ENCODE data around the gene RYR2. TPM values are rescaled to one million over a fixed set of nuclear protein-coding genes. Genes with fewer than 3 reads are reported as not detected.
"Not testable (repeated sequence)": the region's sequence is repeated elsewhere in the genome, so short reads cannot be mapped to it uniquely, and the experiment has no call there.

Gene RYR2
- total RNA-seq, 1 donor from 2014 or later = not detected

DNA sequence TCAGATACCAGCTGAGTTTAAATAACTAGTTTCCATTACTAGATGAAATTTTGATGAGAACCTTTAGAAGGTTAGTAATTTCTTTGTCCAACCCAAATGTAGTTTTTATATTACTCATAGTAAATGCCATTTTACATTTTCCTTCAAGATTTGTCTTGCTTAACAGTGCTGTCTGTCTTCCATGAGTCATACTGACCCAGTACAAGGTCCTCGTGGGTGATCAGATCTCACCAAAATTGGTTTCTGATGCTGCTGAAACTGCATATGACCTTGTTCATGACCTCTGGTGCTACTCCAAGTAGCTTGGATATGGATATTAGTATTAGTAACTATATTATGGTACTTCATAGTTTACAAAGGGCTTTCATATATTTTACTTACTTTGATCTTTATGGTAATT is 207.1 kb downstream of the RYR2 start:
- intact Hi-C loops (cut with micrococcal nuclease) = no loop called here

DNA sequence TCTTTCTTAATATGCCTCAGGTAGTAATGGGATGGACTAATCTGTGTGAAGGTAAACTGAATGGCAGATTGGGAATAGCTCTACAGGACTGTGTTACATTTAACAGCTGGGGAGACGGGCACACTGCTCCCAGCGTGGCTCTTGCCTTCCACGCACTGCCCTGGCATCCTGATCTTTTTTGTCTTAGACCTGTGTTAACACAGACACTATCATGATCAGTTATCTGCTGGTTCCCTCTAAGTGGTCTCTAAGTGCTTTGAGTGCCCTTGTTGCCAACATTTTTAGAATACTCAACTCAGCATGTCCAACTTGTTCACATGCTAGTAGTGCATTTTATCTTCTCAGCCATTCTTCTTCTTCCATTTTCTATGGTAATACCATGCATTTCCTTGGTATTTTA is 208.1 kb downstream of the RYR2 start:
- intact Hi-C loops (cut with micrococcal nuclease) = no loop called here

DNA sequence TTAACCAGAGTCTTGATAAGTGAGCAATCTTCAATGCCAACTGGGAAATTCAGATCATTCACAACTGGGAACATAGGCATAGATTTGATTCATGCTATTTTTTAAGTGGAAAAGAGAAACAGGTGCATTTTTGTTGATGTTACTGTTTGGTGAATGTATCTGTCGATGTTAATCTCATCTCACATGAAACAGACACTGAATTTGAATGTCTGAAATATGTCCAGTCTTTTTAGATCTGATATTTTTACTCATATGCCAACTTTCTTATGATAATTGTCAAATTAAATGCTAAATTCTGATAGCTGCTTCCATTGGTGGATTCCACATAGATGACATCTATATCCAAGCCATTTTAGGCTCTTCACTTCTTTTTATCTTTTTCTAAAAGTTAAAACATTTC is 213.1 kb downstream of the RYR2 start:
- intact Hi-C loops (cut with micrococcal nuclease) = no loop called here

DNA sequence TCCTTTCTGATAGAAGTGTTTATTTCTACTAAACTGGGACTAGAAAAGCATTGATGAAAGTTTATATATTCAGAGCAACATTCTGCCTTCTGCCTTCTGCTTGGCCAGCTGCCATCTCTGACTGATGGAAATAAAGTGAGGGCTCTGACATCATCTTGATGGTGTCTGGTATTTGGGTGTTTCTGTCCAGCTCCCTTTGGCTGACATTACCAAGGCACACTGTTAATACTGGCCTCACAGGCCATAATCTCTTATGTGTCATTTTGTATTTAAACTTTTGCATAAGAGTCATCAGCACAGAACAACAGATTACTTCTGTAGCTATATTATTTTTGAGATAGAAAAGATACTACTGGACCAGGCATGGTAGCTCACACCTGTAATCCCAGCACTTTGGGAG is 216.9 kb downstream of the RYR2 start:
- intact Hi-C loops (cut with micrococcal nuclease) = no loop called here

DNA sequence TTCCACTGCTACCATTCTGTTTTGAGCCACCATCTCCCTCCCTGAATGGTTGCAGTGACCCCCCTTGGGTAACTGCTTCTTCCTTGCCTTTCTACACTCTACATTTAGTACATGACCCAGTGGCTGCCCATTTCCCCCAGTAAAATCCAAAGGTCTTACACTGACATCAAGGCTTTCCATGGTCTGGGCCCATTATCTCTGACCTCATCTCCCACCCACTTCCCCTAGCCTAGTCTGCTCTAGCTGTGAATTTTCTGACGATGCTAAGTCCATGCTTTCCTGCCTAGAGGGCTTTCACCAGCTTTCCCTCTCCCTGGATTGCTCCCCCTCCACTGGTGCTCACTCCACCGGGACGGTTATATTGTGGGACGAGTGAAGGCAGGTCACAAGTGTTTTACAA is 219.2 kb downstream of the RYR2 start:
- intact Hi-C loops (cut with micrococcal nuclease) = no loop called here

- intact Hi-C loops (cut with micrococcal nuclease) = no loop called here
These were observed 225.8 kb downstream of the RYR2 start for GRCh38 chr1:237267743-237268142.

DNA sequence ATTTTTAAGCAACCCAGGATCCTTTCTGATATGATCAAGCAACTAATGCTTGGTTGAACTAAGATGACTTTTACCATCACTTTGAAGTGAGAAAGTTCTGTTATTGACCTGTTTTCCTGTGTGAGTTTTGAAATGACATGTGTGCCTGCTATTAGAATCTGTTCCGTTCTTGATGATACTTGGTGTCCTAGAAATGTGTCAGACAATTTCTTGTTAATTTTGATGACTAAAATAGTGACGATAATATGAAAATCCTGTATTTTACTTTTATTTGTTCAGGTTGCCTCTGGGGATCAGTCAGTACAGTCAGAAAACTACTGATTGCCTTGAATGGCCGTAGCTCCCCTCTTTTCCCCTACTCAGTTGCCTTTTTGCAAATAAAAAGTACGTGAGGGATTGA is 228.0 kb downstream of the RYR2 start:
- intact Hi-C loops (cut with micrococcal nuclease) = no loop called here

GRCh38 chr1:237270353-237270752 is 228.4 kb downstream of the RYR2 start:
- intact Hi-C loops (cut with micrococcal nuclease) = no loop called here

GRCh38 chr1:237277994-237278393 is 236.0 kb downstream of the RYR2 start:
- intact Hi-C loops (cut with micrococcal nuclease) = not testable (repeated sequence)

DNA sequence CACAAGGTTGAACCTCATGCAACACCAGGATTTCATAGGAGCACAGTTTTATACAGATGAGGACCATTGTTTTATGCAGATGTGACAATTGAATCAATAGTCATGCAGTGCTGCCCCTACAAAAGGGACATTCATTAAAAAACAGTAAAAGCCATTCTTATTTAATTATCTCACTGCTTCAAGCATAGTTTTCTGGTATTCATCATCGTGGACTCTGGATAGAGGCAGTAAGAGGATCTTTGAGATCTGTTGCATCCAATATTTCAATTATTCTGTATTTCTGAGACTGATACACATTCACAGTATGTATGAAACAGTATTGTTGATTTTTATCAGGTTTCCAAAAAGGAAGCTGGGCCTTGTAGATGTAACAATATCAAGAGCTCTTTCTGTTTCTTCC is 237.6 kb downstream of the RYR2 start:
- intact Hi-C loops (cut with micrococcal nuclease) = no loop called here

DNA sequence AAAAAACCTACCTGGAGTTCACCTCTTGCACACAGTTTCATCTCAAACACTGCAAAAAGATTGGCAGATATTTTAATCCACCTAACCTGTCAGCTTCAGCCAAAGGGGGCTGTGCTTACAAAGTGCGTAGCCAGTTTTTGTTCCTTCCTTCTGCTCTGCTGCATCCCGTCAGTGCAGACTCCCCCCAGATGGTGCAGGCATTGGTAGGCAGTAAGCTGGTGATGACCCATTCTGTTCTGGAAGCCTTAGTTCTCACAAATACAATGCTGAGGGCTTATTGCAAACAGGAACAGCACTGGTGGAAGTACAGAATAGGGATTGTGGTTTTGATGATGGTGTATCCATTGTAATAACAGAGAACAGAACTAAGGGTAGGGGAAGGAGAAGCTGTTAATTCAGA is 239.5 kb downstream of the RYR2 start:
- intact Hi-C loops (cut with micrococcal nuclease) = no loop called here

DNA sequence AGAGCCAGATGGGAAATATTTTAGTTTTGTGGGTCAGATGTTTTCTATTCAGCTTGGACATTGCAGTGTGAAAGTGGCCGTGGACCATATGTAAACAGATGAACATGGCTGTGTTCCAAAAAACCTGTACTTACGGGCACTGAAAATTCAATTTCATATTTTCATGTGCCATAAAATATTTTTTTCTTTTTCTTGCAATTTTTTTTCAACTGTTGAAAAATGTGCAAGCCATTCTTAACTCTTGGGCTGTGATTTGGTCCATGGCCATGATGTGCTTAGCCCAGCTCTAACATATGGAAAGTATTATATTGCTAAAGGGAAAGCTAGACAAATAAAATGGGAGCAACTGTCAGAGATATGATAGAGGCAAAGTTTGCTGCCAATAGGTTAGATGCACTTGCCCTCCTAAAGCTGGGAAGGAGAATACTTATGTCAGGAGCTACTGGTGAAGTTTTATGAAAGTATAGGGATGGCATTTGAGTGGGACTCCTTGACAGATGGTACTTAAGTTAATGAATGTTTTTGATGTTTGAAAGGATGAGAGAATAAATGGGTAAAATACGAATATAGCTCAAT is 240.3 kb downstream of the RYR2 start:
- intact Hi-C loops (cut with micrococcal nuclease) = no loop called here

GRCh38 chr1:237287876-237288521 is 246.0 kb downstream of the RYR2 start:
- intact Hi-C loops (cut with micrococcal nuclease) = no loop called here

- intact Hi-C loops (cut with micrococcal nuclease) = no loop called here
These were observed 251.8 kb downstream of the RYR2 start for GRCh38 chr1:237293804-237294203.

DNA sequence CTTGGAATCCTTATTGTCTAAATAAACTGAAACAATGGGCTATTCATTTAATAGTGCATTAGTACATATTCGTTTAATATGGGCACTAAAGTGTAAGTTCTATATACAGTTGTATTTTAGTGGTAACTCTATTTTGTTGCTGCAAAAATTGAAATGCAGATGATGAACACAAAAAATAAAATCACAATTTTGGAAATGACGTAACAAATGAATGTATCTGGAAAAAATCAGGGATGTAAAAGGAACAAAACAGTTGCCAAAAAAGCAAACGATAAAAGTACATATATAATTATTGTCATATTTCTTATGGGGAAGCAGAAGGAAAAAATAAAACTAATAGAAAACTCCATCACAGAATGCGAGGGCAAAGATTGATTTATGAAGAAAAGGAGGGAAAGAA is 254.9 kb downstream of the RYR2 start:
- intact Hi-C loops (cut with micrococcal nuclease) = no loop called here

DNA sequence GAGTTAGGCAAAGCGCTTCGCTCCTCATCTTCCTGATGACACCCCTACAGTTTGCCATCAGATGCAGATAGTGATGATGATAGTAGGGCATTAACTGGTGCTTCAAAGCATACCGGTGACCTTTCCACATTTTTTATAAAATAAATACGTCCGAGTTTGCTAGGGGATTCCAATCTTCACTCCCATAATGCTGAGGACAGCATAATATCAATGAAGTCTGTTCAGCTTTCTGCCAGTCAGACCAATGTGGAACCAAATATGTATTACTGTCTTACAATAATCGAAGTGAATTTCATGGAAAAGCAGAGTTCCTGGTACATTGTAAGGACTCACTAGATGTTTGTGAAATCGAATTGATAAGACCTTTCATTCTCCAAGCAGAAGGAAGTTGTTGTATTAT is 258.7 kb downstream of the RYR2 start:
- intact Hi-C loops (cut with micrococcal nuclease) = no loop called here

- intact Hi-C loops (cut with micrococcal nuclease) = no loop called here
These were observed 261.9 kb downstream of the RYR2 start for GRCh38 chr1:237303929-237304328.

GRCh38 chr1:237306726-237307125 is 264.7 kb downstream of the RYR2 start:
- intact Hi-C loops (cut with micrococcal nuclease) = no loop called here

- intact Hi-C loops (cut with micrococcal nuclease) = no loop called here
These were observed 267.7 kb downstream of the RYR2 start for GRCh38 chr1:237309595-237310118.

DNA sequence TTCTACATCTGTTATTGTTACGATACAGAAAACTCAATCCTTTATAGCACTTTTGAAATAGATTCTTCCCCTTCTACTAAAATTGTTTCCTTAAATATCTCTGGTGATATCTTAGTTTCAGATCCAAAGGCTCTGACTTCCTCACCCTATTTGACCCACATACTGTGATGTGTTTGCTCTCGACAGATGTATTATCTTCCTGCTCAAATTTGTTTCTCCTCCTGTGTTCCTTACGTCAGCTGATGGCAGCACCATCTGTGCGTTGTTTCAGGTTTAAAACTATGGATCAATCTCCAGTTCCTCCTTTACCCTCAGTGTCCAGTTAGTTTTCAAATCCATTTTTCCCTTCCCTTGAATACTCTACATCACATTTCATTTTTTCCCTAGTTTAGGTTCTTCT is 274.4 kb downstream of the RYR2 start:
- intact Hi-C loops (cut with micrococcal nuclease) = no loop called here

- intact Hi-C loops (cut with micrococcal nuclease) = no loop called here
These were observed 276.8 kb downstream of the RYR2 start for GRCh38 chr1:237318748-237319147.

DNA sequence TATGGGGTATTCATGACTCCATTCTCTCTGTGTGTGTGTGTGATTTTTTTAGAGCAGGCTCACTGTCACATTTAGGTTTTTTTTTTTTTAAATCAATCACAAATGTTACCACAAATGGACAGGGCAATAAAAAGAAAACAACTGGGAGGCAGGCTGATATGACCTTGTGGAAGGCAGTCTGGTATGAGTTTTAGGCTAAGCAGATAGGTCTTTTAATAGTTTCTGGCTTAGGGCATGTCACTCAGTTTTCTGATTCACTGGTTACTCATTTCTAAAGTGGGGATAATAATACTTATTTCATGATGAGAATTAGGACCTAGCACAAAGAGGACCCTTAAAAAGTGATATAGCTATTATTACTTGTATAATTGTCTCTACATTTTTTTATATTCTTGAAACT is 278.9 kb downstream of the RYR2 start:
- intact Hi-C loops (cut with micrococcal nuclease) = no loop called here

GRCh38 chr1:237324226-237324625 is 282.2 kb downstream of the RYR2 start:
- intact Hi-C loops (cut with micrococcal nuclease) = no loop called here

Data from T-helper 1 cell treated with Interleukin-12 subunit alpha and Interleukin-12 subunit beta and Interleukin-4 antibody, amounts not matched to agents 30 ng/mL and 1 ng/mL, for 36 hours (primary cell).